HEK293 (cell line): ENCODE data around the gene ZSCAN30.

Experiments used
- CTCF ChIP-seq: fragments of 450-650 bp; formaldehyde crosslinking; IDR thresholded peaks from 2 replicates; pipeline ENCODE4 v1.5.1; 2016; ENCODE audit warnings: missing biosample characterization, missing genetic modification characterization
- KLF10 ChIP-seq: fragments of 450-650 bp; IDR thresholded peaks from 2 replicates; pipeline ENCODE4 v1.5.1; 2018; ENCODE audit warnings: missing biosample characterization, mild to moderate bottlenecking, missing genetic modification characterization
- REPIN1 ChIP-seq: fragments of 450-650 bp; formaldehyde crosslinking; IDR thresholded peaks from 2 replicates; pipeline ENCODE4 v1.5.1; 2017; ENCODE audit warnings: missing biosample characterization, missing genetic modification characterization, low read depth
- SP3 ChIP-seq: fragments of 450-650 bp; formaldehyde crosslinking; IDR thresholded peaks from 2 replicates; pipeline ENCODE4 v1.5.1; 2016; ENCODE audit warnings: missing biosample characterization, missing genetic modification characterization
- YY1 ChIP-seq: fragments of 450-650 bp; formaldehyde crosslinking; IDR thresholded peaks from 2 replicates; pipeline ENCODE4 v1.5.1; 2018; ENCODE audit warnings: missing biosample characterization, missing genetic modification characterization
- ZNF133 ChIP-seq: fragments of 450-650 bp; formaldehyde crosslinking; IDR thresholded peaks from 2 replicates; pipeline ENCODE4 v1.5.1; 2016; ENCODE audit warnings: missing biosample characterization, missing genetic modification characterization
- ZNF658 ChIP-seq: fragments of 450-650 bp; formaldehyde crosslinking; IDR thresholded peaks from 2 replicates; pipeline ENCODE4; 2016; ENCODE audit warnings: missing biosample characterization, missing genetic modification characterization
- ZNF768 ChIP-seq: fragments of 450-650 bp; formaldehyde crosslinking; IDR thresholded peaks from 2 replicates; pipeline ENCODE4 v1.5.1; 2018; ENCODE audit warnings: missing biosample characterization, mild to moderate bottlenecking, missing genetic modification characterization

- no peak for TF ChIP-seq CTCF (tag by site-specific recombination)
- no peak for TF ChIP-seq ZNF658
- TF ChIP-seq ZNF768 (tag by site-specific recombination), result no peak
- no peak for TF ChIP-seq REPIN1
- TF ChIP-seq KLF10 (tag by site-specific recombination), result no peak
- TF ChIP-seq YY1 (tag by site-specific recombination), result no peak
- TF ChIP-seq SP3, result no peak
- no peak for TF ChIP-seq ZNF133 (tag by site-specific recombination)
Observed at GRCh38 chr18:35289727-35290093, 319 bp downstream of the ZSCAN30 start.
